Stimulated activated naive B cell treated with anti-CD40 and anti-IgM and Interleukin-4, amounts not matched to agents 10 μg/mL and 1 μg/mL and 100 μg/mL, for 72 hours (primary cell): ENCODE data around the gene TENT5A.
A peak's percentile ranks its signal among the peaks of the same experiment; 100 is the strongest.

ENCODE experiments used
- ATAC-seq, 2 donors: fragments of 150-1000 bp; cut with Tn5 transposase; replicated peaks; 2 replicates each; pipeline ENCODE4 v1.10.0; 2021; ENCODE audit warnings: moderate library complexity in 1 of 2
- DNase-seq: peaks from one replicate; pipeline ENCODE4 v3.0.0; 2021
- H3K27ac Mint-ChIP-seq: one replicate; pipeline ENCODE4 v1.8.0; 2022; ENCODE audit warnings: mild to moderate bottlenecking, mixed read lengths
- H3K27me3 Mint-ChIP-seq, 2 donors: one replicate each; pipeline ENCODE4 v1.8.0; 2022; ENCODE audit warnings: mixed read lengths in 2 of 2
- H3K36me3 Mint-ChIP-seq, 2 donors: one replicate each; pipeline ENCODE4 v1.8.0; 2022; ENCODE audit warnings: mixed read lengths in 2 of 2, mild to moderate bottlenecking in 1 of 2
- H3K4me1 Mint-ChIP-seq, 2 donors: one replicate each; pipeline ENCODE4 v1.8.0; 2022; ENCODE audit warnings: mixed read lengths in 2 of 2, mild to moderate bottlenecking in 1 of 2
- H3K4me3 Mint-ChIP-seq, 2 donors: one replicate each; pipeline ENCODE4 v1.8.0; 2022; ENCODE audit warnings: mild to moderate bottlenecking in 2 of 2, mixed read lengths in 2 of 2, moderate library complexity in 1 of 2
- H3K9me3 Mint-ChIP-seq, 2 donors: one replicate each; pipeline ENCODE4 v1.8.0; 2022; ENCODE audit warnings: mixed read lengths in 2 of 2, mild to moderate bottlenecking in 1 of 2

The TENT5A gene

DNA sequence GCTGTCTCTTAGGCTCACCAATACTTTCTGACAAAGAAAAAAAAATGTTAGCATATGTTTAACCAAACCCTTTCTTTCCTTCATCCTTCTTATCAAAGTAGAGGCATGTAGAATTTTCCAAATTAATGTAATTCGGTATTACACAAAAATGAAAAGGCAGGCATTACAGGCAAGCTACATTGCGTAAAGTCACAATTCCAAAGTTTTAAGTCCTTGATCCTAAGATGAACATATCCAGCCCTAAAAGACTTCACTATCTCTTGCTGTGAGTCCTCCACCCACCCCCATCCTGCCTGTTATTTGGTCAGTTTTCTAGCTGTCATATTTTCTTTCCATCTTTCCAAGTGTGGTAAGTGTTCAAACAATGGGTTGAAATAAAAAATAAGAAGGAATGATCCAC, 12.1 kb upstream of the TENT5A start:
- no peak for DNase-seq
- Mint-ChIP-seq H3K27me3 (peaks cover 17 to 29% of the 10 kb centered on the region in 2 donors), H3K9me3 (no peaks in the 10 kb centered on the region), H3K4me3 (no peak overlapping the region), H3K27ac (no peak overlapping the region), H3K4me1 (no peaks in the 10 kb centered on the region), H3K36me3 (no peaks in the 10 kb centered on the region)
- no peak for ATAC-seq

DNA sequence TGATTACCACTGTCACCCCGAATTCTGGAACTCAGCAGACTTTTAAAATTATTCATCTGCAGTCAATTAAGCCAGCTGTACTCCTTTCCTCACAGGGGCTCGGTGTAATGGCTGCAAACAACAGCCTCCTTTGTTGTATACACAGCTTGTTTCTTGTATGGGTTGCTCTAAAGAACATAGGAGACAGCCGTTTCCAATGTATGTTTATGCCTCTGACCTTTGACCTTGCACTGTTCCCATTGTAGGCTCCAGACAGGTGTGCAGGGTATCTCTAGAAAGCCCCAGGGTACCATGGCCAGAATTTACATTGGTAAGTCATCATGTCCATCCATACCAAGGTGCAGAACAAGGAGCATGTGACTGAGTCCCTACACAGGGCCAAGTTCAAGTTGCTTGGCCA, 11.5 kb upstream of the TENT5A start:
- Mint-ChIP-seq H3K27me3 (peaks cover 17 to 29% of the 10 kb centered on the region in 2 donors), H3K4me3 (no peak overlapping the region), H3K27ac (no peak overlapping the region), H3K4me1 (no peaks in the 10 kb centered on the region), H3K36me3 (no peaks in the 10 kb centered on the region), H3K9me3 (no peaks in the 10 kb centered on the region)
- ATAC-seq (no peak), DNase-seq (no peak)

DNA sequence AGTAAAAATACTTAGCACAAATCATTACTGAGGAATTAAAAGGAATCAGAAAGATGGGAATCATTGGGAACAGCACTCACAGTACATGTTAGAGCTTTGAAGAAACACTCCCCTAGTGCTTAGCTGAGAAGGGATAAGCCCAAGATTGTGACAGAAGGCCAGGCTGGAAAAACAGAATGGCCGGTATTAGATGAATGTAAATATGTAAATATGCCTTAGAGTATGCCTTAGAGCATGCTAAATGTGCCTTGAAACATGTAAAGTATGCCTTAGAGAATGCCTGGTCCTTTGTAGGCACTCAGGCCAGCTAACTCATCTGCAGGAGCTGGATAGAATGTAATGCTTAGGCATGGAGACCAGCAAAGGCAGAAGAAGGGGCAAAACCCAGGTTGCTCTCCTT, 10.6 kb upstream of the TENT5A start:
- H3K4me1 Mint-ChIP-seq, result no peaks in the 10 kb centered on the region
- ATAC-seq, result no peak

DNA sequence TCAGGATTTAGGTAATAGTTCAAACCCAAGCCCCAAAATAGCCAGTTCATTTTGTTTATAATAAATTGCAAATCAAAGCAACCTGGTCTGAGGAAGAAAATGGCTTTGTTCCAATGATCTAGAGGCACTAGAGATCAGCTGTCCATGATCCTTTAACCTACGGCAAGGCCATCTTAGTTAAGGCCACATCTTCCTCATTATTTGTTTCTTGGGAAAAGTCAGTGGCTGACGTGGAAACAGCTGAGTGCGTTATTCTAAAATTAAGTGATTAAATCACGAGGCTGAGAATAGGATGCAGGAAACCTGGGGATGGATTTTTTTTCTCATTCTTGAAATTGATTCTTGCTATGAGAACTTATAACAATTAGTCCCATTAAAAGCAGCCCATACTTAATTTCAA, 10.1 kb upstream of the TENT5A start:
- H3K27me3 Mint-ChIP-seq, result peaks cover 15 to 22% of the 10 kb centered on the region in 2 donors
- no peak overlapping the region for H3K27ac Mint-ChIP-seq
- no peaks in the 10 kb centered on the region for H3K9me3 Mint-ChIP-seq
- no peak for ATAC-seq
- H3K4me3 Mint-ChIP-seq, result no peak overlapping the region
- H3K4me1 Mint-ChIP-seq, result no peaks in the 10 kb centered on the region
- no peak for DNase-seq
- no peaks in the 10 kb centered on the region for H3K36me3 Mint-ChIP-seq

More for the DNA sequence above, 10.6 kb upstream of the TENT5A start:
- no peak overlapping the region for H3K4me3 Mint-ChIP-seq
- DNase-seq, result no peak
- H3K9me3 Mint-ChIP-seq, result no peaks in the 10 kb centered on the region
- H3K27ac Mint-ChIP-seq, result no peak overlapping the region
- H3K27me3 Mint-ChIP-seq, result peaks cover 17 to 26% of the 10 kb centered on the region in 2 donors
- H3K36me3 Mint-ChIP-seq, result no peaks in the 10 kb centered on the region

DNA sequence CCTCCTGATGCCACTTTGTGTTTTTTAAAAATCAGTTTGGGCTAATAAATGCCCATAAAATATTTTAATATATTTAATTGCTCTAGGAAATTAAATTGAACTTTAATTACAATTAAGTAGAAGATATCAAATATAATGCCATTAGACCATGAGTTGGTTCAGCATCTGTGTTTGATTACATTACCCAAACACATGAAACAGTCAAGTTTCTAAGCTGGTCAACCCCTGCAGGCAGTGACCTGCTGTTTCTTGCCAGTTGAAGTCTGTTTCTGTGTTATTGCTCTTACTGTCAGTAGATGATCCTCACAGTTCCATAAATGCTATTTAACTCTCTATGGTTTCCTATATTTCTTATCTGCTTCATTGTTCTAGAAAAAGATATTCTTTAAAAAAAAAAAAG, 9.7 kb upstream of the TENT5A start:
- no peak overlapping the region for H3K27ac Mint-ChIP-seq
- no peaks in the 10 kb centered on the region for H3K9me3 Mint-ChIP-seq
- H3K4me1 Mint-ChIP-seq, result peaks cover 0 to 2% of the 10 kb centered on the region in 2 donors
- H3K27me3 Mint-ChIP-seq, result peaks cover 14 to 19% of the 10 kb centered on the region in 2 donors
- no peaks in the 10 kb centered on the region for H3K36me3 Mint-ChIP-seq
- DNase-seq (no peak), ATAC-seq (no peak)
- H3K4me3 Mint-ChIP-seq, result no peak overlapping the region

DNA sequence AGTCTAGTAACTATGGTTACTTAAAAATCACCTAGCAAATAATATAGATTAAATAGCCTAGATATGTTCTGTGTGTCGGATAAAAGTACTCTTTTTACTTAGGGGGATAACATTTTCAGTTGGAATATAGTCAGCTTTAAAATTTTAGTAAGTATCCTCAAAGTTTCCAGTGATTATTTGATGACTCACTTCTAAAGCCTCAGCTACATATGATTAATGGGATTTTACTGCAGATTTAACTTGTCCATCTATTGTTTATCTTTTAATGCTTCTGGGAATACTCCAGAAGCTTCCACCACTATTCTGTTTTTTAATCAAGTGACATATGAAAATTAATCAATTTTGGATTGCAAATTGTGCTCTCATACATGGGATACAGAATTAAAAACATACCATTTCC, 8.7 kb upstream of the TENT5A start:
- H3K36me3 Mint-ChIP-seq, result no peaks in the 10 kb centered on the region
- no peak overlapping the region for H3K27ac Mint-ChIP-seq
- no peak for ATAC-seq
- peaks cover 14 to 16% of the 10 kb centered on the region in 2 donors for H3K27me3 Mint-ChIP-seq
- H3K4me3 Mint-ChIP-seq, result no peak overlapping the region
- H3K4me1 Mint-ChIP-seq, result peaks cover 1 to 8% of the 10 kb centered on the region in 2 donors
- no peak for DNase-seq
- H3K9me3 Mint-ChIP-seq, result no peaks in the 10 kb centered on the region

DNA sequence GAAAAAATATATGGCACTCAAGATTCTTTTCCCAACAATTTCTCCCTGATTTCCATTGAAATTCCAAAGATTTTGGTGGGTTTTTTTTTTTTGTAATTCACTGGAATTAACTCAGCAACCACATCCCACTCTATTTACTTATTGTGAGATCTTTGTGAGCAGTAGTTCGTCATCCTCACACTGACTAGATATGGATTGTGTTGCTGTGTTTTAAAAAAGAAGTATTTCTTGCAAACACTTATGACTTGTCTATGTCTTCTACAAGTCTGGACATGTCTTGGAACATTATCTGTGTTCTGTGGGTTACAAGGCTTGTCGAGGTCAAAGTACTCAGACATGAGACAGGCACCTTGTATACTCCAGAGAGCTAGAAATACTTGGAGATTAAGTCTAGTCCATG, 7.3 kb upstream of the TENT5A start:
- Mint-ChIP-seq H3K27me3 (peaks cover 2 to 6% of the 10 kb centered on the region in 2 donors), H3K4me3 (no peak overlapping the region), H3K36me3 (no peaks in the 10 kb centered on the region), H3K4me1 (peaks cover 1 to 8% of the 10 kb centered on the region in 2 donors), H3K9me3 (no peaks in the 10 kb centered on the region), H3K27ac (no peak overlapping the region)
- no peak for DNase-seq
- ATAC-seq, result no peak

DNA sequence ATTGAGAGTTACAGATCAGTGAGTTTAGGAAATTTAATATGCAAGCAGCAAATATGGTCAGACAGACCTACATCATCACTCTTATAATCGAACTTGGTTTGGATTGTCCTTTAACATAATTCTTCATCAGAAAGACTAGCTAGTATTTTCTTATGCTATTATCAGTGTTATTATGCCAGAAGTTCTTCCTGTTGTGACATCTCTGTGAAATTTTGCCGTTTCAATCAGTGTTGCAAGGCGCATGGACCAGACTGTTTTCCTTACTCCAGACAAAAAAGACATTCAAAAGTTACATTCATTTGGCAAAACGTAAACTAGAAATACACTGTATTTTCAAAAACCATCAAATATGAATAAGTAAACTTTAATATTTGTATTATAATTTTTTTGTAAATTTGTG, 5.7 kb upstream of the TENT5A start:
- no peaks in the 10 kb centered on the region for H3K9me3 Mint-ChIP-seq
- H3K4me1 Mint-ChIP-seq, result peaks cover 4 to 12% of the 10 kb centered on the region in 2 donors
- H3K4me3 Mint-ChIP-seq, result no peak overlapping the region
- peaks cover 0 to 8% of the 10 kb centered on the region in 2 donors for H3K27me3 Mint-ChIP-seq
- no peaks in the 10 kb centered on the region for H3K36me3 Mint-ChIP-seq
- no peak overlapping the region for H3K27ac Mint-ChIP-seq
- DNase-seq (no peak), ATAC-seq (no peak)

DNA sequence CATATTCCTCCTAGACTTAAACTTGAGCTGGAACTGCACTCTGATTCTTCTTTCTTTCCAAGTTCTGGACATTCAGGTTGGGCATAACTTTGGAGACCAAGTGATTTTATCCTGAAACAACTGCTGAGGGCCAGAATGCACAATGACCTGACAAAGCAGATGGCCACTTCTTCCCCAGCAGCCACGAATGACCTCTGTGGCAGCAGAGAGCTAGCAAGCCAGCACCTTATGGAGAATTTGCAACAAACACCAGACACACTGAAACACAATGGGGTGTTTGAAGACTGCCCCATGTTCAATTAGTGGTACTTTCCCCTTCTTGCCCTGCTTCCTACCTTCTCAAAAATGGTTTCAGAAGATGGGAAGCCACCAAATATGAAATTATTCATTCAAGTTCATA, 4.2 kb upstream of the TENT5A start:
- Mint-ChIP-seq H3K27ac (no peak overlapping the region), H3K36me3 (no peaks in the 10 kb centered on the region), H3K9me3 (no peaks in the 10 kb centered on the region), H3K4me3 (no peak overlapping the region), H3K4me1 (peaks cover 8 to 19% of the 10 kb centered on the region in 2 donors), H3K27me3 (peaks cover 0 to 8% of the 10 kb centered on the region in 2 donors)
- DNase-seq (no peak), ATAC-seq (no peak)

DNA sequence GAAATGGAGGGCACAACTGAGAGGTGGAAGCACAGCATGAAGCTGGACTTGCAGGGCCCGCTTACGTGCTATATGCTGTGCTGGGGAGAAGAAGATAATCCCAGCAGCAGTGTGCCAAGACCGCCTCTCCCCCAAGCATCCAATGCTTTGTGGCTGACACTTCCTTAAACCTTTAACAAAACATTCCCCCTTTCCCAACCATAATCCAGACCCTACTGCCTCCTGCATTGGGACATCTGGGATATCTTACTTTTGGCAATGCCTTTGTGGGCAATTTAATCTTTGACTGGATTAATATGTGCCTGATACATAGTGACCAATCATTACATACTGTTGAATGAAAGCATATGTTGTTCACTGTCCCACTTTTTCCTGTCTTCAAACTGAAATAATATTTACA, 3.1 kb upstream of the TENT5A start:
- DNase-seq, result no peak
- ATAC-seq, result no peak
- no peaks in the 10 kb centered on the region for H3K9me3 Mint-ChIP-seq

DNA sequence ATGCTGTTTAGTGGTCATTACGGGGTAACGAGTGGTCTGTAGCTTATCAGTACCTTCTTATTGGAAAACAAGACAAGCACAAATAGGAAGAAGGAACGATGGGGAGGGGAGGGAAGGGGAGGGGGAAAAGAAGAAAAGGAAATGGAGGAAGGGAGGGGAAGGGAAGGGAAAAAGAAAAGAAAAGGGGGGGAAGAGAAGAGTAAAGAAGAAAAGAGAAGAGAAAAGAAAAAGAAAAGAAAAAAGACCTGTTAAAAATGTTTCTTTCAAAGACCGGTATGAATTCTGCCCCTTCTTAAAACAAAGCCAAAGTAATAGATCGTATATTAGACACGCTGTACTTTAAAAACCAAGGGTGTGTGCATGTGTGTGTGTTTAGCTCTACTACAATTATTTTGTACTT, 2.4 kb upstream of the TENT5A start:
- Mint-ChIP-seq H3K4me1 (peaks cover 19 to 37% of the 10 kb centered on the region in 2 donors), H3K9me3 (no peaks in the 10 kb centered on the region), H3K27me3 (peaks cover 0 to 8% of the 10 kb centered on the region in 2 donors), H3K36me3 (peaks cover 1 to 4% of the 10 kb centered on the region in 2 donors), H3K4me3 (no peak overlapping the region), H3K27ac (no peak overlapping the region)
- DNase-seq (no peak), ATAC-seq (no peak)

More for the DNA sequence above, 3.1 kb upstream of the TENT5A start:
- H3K4me3 Mint-ChIP-seq, result no peak overlapping the region
- no peak overlapping the region for H3K27ac Mint-ChIP-seq
- H3K36me3 Mint-ChIP-seq, result peaks cover 0 to 1% of the 10 kb centered on the region in 2 donors
- peaks cover 0 to 8% of the 10 kb centered on the region in 2 donors for H3K27me3 Mint-ChIP-seq
- peaks cover 14 to 30% of the 10 kb centered on the region in 2 donors for H3K4me1 Mint-ChIP-seq

DNA sequence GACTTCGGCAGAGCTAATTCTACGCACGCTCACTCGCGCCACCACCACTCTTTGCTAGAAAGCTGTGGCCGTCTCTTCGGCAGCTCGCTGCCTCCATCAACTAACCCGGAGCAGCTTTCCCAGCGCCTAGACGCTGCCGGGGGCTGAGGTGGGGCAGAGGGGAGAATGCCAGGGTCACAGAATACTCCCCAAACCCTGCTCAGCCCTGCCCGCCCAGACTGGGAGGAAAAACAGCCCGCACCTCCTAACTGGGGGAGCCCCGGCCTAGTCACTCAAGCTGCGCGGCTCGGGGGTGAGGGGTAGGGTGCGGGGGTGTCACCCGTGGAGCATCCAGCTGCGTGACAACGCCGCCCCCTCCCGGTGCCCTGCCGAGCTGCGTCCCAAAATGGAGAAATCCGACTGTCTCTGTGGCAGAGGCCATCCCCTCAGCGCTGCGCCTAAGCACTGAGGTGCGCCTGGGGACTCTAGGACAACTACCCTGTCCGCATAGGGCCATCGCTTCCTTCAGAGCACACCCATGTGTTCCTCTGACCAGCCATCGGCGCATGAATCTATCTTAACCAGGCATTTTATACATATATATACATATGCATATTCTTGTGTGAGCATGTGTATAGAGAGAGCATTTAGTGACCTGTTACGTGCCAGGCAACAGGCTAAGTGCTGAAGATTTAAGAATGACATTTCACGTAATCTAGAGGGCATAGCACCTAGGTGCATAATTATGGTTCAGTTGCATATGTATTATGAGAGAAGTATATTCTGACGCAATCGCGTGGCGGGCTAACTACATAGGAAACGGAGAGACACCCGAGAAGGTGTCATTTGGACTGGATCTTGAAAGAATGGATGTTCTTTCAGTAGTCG, 1.5 kb upstream of the TENT5A start:
- H3K36me3 Mint-ChIP-seq, result peaks cover 1 to 11% of the 10 kb centered on the region in 2 donors
- ATAC-seq (peak; percentile 64 to 69), DNase-seq (peak; percentile 81)
- no peaks in the 10 kb centered on the region for H3K9me3 Mint-ChIP-seq
- peak overlapping the region; percentile 96 to 97 for H3K4me3 Mint-ChIP-seq
- peaks cover 0 to 8% of the 10 kb centered on the region in 2 donors for H3K27me3 Mint-ChIP-seq
- H3K4me1 Mint-ChIP-seq, result peaks cover 25 to 46% of the 10 kb centered on the region in 2 donors
- peak overlapping the region; percentile 97 for H3K27ac Mint-ChIP-seq

DNA sequence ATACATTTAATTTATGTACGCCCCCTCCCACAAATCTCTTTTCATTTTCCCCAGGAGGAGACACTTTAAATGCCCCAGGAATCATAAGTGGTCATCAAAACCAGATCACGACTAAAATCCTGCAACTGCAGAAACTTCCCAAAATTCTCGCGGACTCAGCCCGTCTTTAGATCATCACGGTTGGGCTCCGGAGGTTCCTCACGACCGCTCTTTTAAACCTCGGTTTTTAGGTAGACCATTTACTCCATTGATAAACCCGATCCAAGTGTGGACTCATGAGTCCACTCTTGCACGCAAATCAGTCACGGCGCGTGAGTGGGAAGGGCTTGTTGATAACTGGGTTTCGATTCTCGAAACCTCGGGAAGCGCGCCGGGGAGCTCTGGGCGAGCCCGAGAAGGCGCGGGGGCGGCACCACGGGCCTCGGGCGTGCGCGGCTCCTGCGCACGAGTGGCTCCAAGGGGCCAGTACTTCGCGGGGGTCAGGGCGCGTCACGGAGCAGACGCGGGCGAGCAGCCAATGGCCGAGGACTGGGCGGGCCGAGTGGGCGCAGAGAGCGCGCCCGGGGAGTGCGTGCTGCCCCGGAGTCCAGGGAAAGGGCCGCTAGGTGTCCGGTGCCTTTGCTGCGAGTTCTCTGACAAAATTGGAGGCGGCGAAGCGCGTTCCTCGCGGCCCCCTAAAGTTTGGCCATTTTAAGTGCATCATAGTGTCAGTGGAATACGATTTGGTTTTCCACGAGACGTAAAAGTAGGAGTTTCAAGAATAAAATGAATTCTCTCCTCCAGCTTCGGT, 635 bp upstream of the TENT5A start:
- ATAC-seq (peak; percentile 72 to 77), DNase-seq (peak; percentile 75)
- peaks cover 25 to 50% of the 10 kb centered on the region in 2 donors for H3K4me1 Mint-ChIP-seq

DNA sequence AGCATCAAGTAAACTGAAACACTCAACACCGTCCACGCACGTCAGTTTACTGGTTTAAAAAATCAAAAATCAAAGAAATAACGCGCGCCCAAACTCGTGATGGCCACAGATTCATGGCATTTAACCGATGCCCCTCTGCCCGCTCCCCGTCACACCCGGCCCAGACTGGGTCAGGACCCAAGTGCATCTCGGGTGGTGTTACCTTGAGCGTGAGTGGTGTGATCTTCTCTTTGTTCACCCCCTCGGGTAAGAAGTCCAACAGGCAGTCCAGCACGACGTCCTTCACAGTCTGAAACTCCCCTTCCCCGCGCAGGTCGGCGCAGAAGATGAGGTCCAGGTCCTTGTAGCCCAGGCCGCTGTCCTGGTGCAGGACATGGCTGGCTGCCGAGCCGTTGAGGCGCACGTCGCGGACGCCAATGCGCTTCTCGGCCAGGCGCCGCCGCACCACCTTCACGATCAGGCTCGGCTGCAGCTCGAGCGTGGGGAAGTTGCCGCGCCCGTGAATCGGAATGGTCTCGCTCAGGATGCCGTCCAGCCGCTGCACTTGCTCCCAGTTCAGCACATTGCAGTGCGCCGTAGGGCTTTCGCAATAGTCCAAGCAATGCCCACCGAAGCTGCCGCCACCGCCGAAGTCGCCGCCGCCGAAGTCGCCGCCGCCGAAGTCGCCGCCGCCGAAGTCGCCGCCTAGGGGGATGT, 945 bp downstream of the TENT5A start:
- peak; percentile 27 for DNase-seq

More for the DNA sequence above, 635 bp upstream of the TENT5A start:
- Mint-ChIP-seq H3K27me3 (peaks cover 0 to 8% of the 10 kb centered on the region in 2 donors), H3K4me3 (peak overlapping the region; percentile 96 to 97), H3K27ac (peak overlapping the region; percentile 97), H3K9me3 (no peaks in the 10 kb centered on the region), H3K36me3 (peaks cover 1 to 15% of the 10 kb centered on the region in 2 donors)

More for the DNA sequence above, 945 bp downstream of the TENT5A start:
- ATAC-seq, result peak; percentile 10 to 11
- H3K4me3 Mint-ChIP-seq, result peak overlapping the region; percentile 96 to 97
- H3K27me3 Mint-ChIP-seq, result peaks cover 0 to 3% of the 10 kb centered on the region in 2 donors
- H3K9me3 Mint-ChIP-seq, result no peaks in the 10 kb centered on the region
- peaks cover 23 to 52% of the 10 kb centered on the region in 2 donors for H3K4me1 Mint-ChIP-seq
- H3K27ac Mint-ChIP-seq, result peak overlapping the region; percentile 97
- peaks cover 1 to 15% of the 10 kb centered on the region in 2 donors for H3K36me3 Mint-ChIP-seq
